ENCODE data around the gene SRSF6.

DNA sequence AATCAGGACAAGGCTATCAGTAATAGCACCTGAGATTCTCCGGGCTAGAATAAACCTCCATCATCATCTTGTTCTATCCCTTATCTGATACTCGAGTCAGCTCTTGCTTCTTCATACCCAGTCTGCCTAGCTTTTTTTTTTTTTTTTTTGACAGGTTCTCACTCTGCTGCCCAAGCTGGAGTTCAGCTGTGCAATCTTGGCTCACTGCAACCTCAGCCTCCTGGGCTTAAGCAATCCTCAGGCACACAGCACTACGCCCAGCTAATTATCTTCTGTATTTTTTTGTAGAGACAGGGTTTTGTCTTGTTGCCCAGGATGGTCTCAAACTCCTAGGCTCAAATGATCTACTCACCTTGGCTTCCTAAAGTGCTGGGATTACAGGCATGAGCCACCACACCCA lies 19.5 kb downstream of the SRSF6 start:
- no peak for TF ChIP-seq CTCF (conservative IDR thresholded peaks at IDR 0.05 in 1 of 2, IDR thresholded peaks at IDR 0.05 in 1 of 2; ENCODE audit: low read depth in 1 of 2, low read length in 2 of 2)
- TF ChIP-seq EZH2 (IDR thresholded peaks at IDR 0.05; ENCODE audit: low read length, missing control alignments), result no peak

Measured in fibroblast of lung (primary cell).